ENCODE data around the gene PLCB1. TPM values are rescaled to one million over a fixed set of nuclear protein-coding genes. Genes with fewer than 3 reads are reported as not detected.

PLCB1 gene
- total and polyA plus RNA-seq, 2 of the 4 experiments (the other 2 are of a cell fraction), result 5.6 to 16.1 TPM

- no peak overlapping the region for H4K91ac ChIP-seq (ENCODE audit: insufficient read depth, low read depth, low read length)
- no peaks in the 10 kb centered on the region for H3K36me3 ChIP-seq (ENCODE audit: control insufficient read depth, insufficient read depth, low read length)
- 20% methylated on average over 1 of the region's 3 CpGs; no CpG with 5 or more reads in 1 of the 2 experiments for WGBS, 2 experiments (ENCODE audit: extremely low coverage in 2 of 2, insufficient read length in 1 of 2)
- dilution Hi-C loops (cut with HindIII; ENCODE audit: low sequenced_read_pairs, unreplicated experiment), result no loop called here
- in situ Hi-C loops (cut with MboI; ENCODE audit: low sequenced_read_pairs), result no loop called here
- H3K56ac ChIP-seq (ENCODE audit: extremely low read depth, insufficient read depth, low read length), result no peak overlapping the region
- no peak overlapping the region for H3K9ac ChIP-seq (ENCODE audit: low read depth, low read length)
- no peak overlapping the region for H2BK15ac ChIP-seq (ENCODE audit: low read depth, low read length)
- no peak overlapping the region for H2AK5ac ChIP-seq (ENCODE audit: low read depth, low read length)
- H3K4me2 ChIP-seq (ENCODE audit: low read depth, low read length), result no peak overlapping the region
- H3K9me1 ChIP-seq (ENCODE audit: insufficient read depth, low read length), result no peaks in the 10 kb centered on the region
- no peak overlapping the region for H4K8ac ChIP-seq (ENCODE audit: low read depth in 2 of 2, low read length in 2 of 2)
- no TSS peak for BruUV-seq (replicated peaks)
- H3K79me1 ChIP-seq (ENCODE audit: low read depth in 1 of 2, low read length in 2 of 2), result no peaks in the 10 kb centered on the region; a peak in 1 of 4 replicates
- H3K23ac ChIP-seq (ENCODE audit: low read depth, low read length), result no peak overlapping the region
- peaks cover 2% of the 10 kb centered on the region; the same call in 1 of the 2 replicates for H3K4me1 ChIP-seq (ENCODE audit: control insufficient read depth, insufficient read depth, low read length)
- no peak overlapping the region for H2BK120ac ChIP-seq (ENCODE audit: low read depth, low read length)
- H3K27me3 ChIP-seq (ENCODE audit: control insufficient read depth, insufficient read depth, low read length), result no peaks in the 10 kb centered on the region
- H4K20me1 ChIP-seq (ENCODE audit: insufficient read depth, low read length), result no peaks in the 10 kb centered on the region
- H2BK5ac ChIP-seq (ENCODE audit: low read depth, low read length, poor library complexity, severe bottlenecking), result no peak overlapping the region
- H3K4me3 ChIP-seq (ENCODE audit: insufficient read depth, low read depth, low read length), result no peak overlapping the region
- no peak overlapping the region for H4K5ac ChIP-seq (ENCODE audit: low read depth, low read length)
- no peak for ATAC-seq (ENCODE audit: low read depth)
- no peak overlapping the region for H3K14ac ChIP-seq (replicated peaks; ENCODE audit: low read depth, low read length)
- CTCF ChIA-PET, result no interaction called here
- no peak overlapping the region for H2BK20ac ChIP-seq (ENCODE audit: low read depth, low read length)
- H3K4ac ChIP-seq (ENCODE audit: low read depth, low read length), result no peak overlapping the region
- DNase-seq, result no peak
- no peaks in the 10 kb centered on the region for H3K9me3 ChIP-seq (ENCODE audit: control insufficient read depth, insufficient read depth, low read length)
- POLR2A ChIA-PET (ENCODE audit: unreplicated experiment), result no interaction called here
- no peak overlapping the region for H2AK9ac ChIP-seq (replicated peaks; ENCODE audit: low read depth, low read length, poor library complexity)
- no peak overlapping the region for H3K27ac ChIP-seq (ENCODE audit: insufficient read depth, low read length)
- H3K18ac ChIP-seq (ENCODE audit: low read depth, low read length), result no peak overlapping the region
- intact Hi-C loops (cut with micrococcal nuclease), result no loop called here
- H2AFZ ChIP-seq (replicated peaks; ENCODE audit: low read length, poor library complexity), result no peak overlapping the region
- TF ChIP-seq RCOR1 (IDR thresholded peaks at IDR 0.05; ENCODE audit: insufficient replicate concordance, low read length) (no peak), FOS (IDR thresholded peaks at IDR 0.05; ENCODE audit: low read depth, low read length) (no peak), BHLHE40 (IDR thresholded peaks at IDR 0.05; ENCODE audit: low read depth, low read length) (no peak), CTCF (conservative IDR thresholded peaks at IDR 0.05; ENCODE audit: low read depth, low read length) (no peak), ELK1 (IDR thresholded peaks at IDR 0.05; ENCODE audit: borderline replicate concordance, low read depth, low read length) (no peak), POLR2A (IDR thresholded peaks at IDR 0.05; ENCODE audit: low read depth, low read length) (no peak), CEBPB (IDR thresholded peaks at IDR 0.05; ENCODE audit: low read depth, low read length) (no peak), MAFK (IDR thresholded peaks at IDR 0.05; ENCODE audit: low read depth, low read length) (no peak), CHD1 (IDR thresholded peaks at IDR 0.05; ENCODE audit: low read depth, low read length) (no peak), RFX5 (IDR thresholded peaks at IDR 0.05; ENCODE audit: low read depth, low read length) (no peak), MAZ (IDR thresholded peaks at IDR 0.05; ENCODE audit: borderline replicate concordance, low read depth, low read length) (no peak)
Observed at GRCh38 chr20:8306937-8307336, 174.9 kb downstream of the PLCB1 start.
